ENCODE results near the gene PCDHA1.
"Not testable (repeated sequence)": the region's sequence is repeated elsewhere in the genome, so short reads cannot be mapped to it uniquely, and the experiment has no call there.

DNA sequence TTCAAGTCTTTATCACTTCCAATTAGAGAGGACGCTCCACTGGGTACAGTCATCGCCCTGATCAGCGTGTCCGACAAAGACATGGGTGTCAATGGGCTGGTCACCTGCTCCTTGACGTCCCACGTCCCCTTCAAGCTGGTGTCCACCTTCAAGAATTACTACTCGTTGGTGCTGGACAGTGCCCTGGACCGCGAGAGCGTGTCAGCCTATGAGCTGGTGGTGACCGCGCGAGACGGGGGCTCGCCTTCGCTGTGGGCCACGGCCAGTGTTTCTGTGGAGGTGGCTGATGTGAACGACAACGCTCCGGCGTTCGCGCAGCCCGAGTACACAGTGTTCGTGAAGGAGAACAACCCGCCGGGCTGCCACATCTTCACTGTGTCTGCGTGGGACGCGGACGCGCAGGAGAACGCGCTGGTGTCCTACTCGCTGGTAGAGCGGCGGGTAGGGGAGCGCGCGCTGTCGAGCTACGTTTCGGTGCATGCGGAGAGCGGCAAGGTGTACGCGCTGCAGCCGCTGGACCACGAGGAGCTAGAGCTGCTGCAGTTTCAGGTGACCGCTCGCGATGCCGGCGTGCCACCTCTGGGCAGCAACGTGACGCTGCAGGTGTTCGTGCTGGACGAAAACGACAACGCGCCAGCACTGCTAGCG, 22.4 kb downstream of the PCDHA1 start:
- TF ChIP-seq, protein P1, sequence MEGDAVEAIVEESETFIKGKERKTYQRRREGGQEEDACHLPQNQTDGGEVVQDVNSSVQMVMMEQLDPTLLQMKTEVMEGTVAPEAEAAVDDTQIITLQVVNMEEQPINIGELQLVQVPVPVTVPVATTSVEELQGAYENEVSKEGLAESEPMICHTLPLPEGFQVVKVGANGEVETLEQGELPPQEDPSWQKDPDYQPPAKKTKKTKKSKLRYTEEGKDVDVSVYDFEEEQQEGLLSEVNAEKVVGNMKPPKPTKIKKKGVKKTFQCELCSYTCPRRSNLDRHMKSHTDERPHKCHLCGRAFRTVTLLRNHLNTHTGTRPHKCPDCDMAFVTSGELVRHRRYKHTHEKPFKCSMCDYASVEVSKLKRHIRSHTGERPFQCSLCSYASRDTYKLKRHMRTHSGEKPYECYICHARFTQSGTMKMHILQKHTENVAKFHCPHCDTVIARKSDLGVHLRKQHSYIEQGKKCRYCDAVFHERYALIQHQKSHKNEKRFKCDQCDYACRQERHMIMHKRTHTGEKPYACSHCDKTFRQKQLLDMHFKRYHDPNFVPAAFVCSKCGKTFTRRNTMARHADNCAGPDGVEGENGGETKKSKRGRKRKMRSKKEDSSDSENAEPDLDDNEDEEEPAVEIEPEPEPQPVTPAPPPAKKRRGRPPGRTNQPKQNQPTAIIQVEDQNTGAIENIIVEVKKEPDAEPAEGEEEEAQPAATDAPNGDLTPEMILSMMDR (conservative IDR thresholded peaks at IDR 0.05; ENCODE audit: low read depth, low read length), result not testable (repeated sequence)
- not testable (repeated sequence) for TF ChIP-seq EZH2 (IDR thresholded peaks at IDR 0.05; ENCODE audit: borderline replicate concordance, low read depth, low read length, poor library complexity, severe bottlenecking)

Data from A673 (cell line).